Measurements from ENCODE around the gene PRODH2. TPM values are rescaled to one million over a fixed set of nuclear protein-coding genes. Genes with fewer than 3 reads are reported as not detected.

The PRODH2 gene
- total RNA-seq, 1 donor from 2014 or later = not detected

- DNase-seq (ENCODE audit: low spot score) = no peak
- intact Hi-C loops (cut with DNase I) = no loop called here
These were observed 60.6 kb downstream of the PRODH2 start for GRCh38 chr19:35751839-35752745.

GRCh38 chr19:35750167-35750566, 62.5 kb downstream of the PRODH2 start:
- ATAC-seq = no peak
- no peak for DNase-seq (ENCODE audit: low spot score)
- intact Hi-C loops (cut with DNase I) = no loop called here

More at GRCh38 chr19:35751839-35752745, 60.6 kb downstream of the PRODH2 start:
- ATAC-seq = no peak

Other genes with a start within 250 kb of the PRODH2 start
- not detected for gene ATP4A, start 249.2 kb downstream of the PRODH2 start, total RNA-seq
- gene PMIS2, start 226.7 kb downstream of the PRODH2 start, total RNA-seq = not detected
- 13.5 TPM for gene HAUS5, start 200.1 kb downstream of the PRODH2 start, total RNA-seq
- gene RBM42, start 183.8 kb downstream of the PRODH2 start, total RNA-seq = 56.7 TPM
- gene ETV2, start 171.1 kb downstream of the PRODH2 start, total RNA-seq = 1.2 TPM
- gene COX6B1, start 164.5 kb downstream of the PRODH2 start, total RNA-seq = 211 TPM
- not detected for gene UPK1A, start 146.3 kb downstream of the PRODH2 start, total RNA-seq
- 0.18 TPM for gene ZBTB32, start 108.3 kb downstream of the PRODH2 start, total RNA-seq
- 41.1 TPM for gene KMT2B, start 94.8 kb downstream of the PRODH2 start, total RNA-seq
- 10.8 TPM for gene IGFLR1, start 70.4 kb downstream of the PRODH2 start, total RNA-seq
- 22.9 TPM for gene U2AF1L4, start 67.4 kb downstream of the PRODH2 start, total RNA-seq
- gene PSENEN, start 67.2 kb downstream of the PRODH2 start, total RNA-seq = 45.6 TPM
- 12.3 TPM for gene LIN37, start 64.3 kb downstream of the PRODH2 start, total RNA-seq
- gene HSPB6, start 55.8 kb downstream of the PRODH2 start, total RNA-seq = 79.7 TPM
- 29.4 TPM for gene PROSER3, start 54.7 kb downstream of the PRODH2 start, total RNA-seq
- 26.8 TPM for gene ARHGAP33, start 37.3 kb downstream of the PRODH2 start, total RNA-seq
- gene NPHS1, start 39.7 kb upstream of the PRODH2 start, total RNA-seq = not detected
- 0.13 TPM for gene KIRREL2, start 44.1 kb upstream of the PRODH2 start, total RNA-seq
- 14.1 TPM for gene APLP1, start 55.7 kb upstream of the PRODH2 start, total RNA-seq
- gene NFKBID, start 87.7 kb upstream of the PRODH2 start, total RNA-seq = 39.3 TPM
- 14.3 TPM for gene HCST, start 89.7 kb upstream of the PRODH2 start, total RNA-seq
- 104 TPM for gene TYROBP, start 95.5 kb upstream of the PRODH2 start, total RNA-seq
- gene LRFN3, start 123.5 kb upstream of the PRODH2 start, total RNA-seq = 13.1 TPM
- 17.0 TPM for gene SDHAF1, start 182.3 kb upstream of the PRODH2 start, total RNA-seq
- 0.67 TPM for gene SYNE4, start 196.0 kb upstream of the PRODH2 start, total RNA-seq
- gene ALKBH6, start 201.4 kb upstream of the PRODH2 start, total RNA-seq = 22.8 TPM
- gene CLIP3, start 220.0 kb upstream of the PRODH2 start, total RNA-seq = 72.8 TPM
- 10.5 TPM for gene THAP8, start 241.4 kb upstream of the PRODH2 start, total RNA-seq
- gene WDR62, start 242.1 kb upstream of the PRODH2 start, total RNA-seq = 1.2 TPM

All from sciatic nerve (tissue), 2 donors.